ENCODE measurements around the gene C16orf89. TPM values are rescaled to one million over a fixed set of nuclear protein-coding genes. Genes with fewer than 3 reads are reported as not detected.

Gene C16orf89
- total RNA-seq, 1 experiment from 2014 or later, result not detected

DNA sequence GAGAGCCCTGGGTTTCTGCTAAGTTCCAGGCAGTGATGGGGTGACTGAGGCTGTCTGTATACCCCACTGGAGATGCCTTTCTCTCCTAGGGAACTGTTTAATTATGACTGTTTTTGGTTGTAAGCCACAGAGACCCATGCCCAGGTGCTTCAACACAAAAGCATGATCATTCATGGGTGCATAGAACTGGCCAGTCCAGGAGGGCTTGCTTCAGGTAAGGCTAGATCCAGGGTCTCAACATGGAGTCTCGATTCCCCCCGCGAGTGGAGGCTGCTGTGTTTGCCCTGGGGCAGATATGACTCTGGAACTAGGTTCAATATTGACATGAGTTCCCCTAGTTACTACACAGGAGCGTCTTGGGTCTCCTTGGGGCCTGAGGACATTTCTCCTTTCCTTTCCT, 49.9 kb downstream of the C16orf89 start:
- no peaks in the 10 kb centered on the region for H3K27me3 ChIP-seq (replicated peaks; ENCODE audit: control insufficient read depth, insufficient read depth, low read length)
- no peak overlapping the region for H3K27ac Mint-ChIP-seq (ENCODE audit: unreplicated experiment)
- H3K36me3 ChIP-seq (ENCODE audit: control insufficient read depth, insufficient read depth, low read length), result no peaks in the 10 kb centered on the region
- intact Hi-C loops (cut with micrococcal nuclease; ENCODE audit: unreplicated experiment), result no loop called here
- no peaks in the 10 kb centered on the region for H3K4me1 ChIP-seq
- H3K4me1 Mint-ChIP-seq (ENCODE audit: low read depth, unreplicated experiment), result no peaks in the 10 kb centered on the region
- no TSS peak for BruUV-seq (replicated peaks)
- H3K9me3 Mint-ChIP-seq (ENCODE audit: unreplicated experiment), result no peaks in the 10 kb centered on the region
- no peaks in the 10 kb centered on the region for H3K36me3 Mint-ChIP-seq (ENCODE audit: insufficient read depth, unreplicated experiment)
- DNase-seq, result no peak
- H3K4me3 ChIP-seq (ENCODE audit: low read depth, low read length), result no peak overlapping the region
- ChIA-PET POLR2A (no interaction called here), CTCF (no interaction called here)
- TF ChIP-seq, protein P1, sequence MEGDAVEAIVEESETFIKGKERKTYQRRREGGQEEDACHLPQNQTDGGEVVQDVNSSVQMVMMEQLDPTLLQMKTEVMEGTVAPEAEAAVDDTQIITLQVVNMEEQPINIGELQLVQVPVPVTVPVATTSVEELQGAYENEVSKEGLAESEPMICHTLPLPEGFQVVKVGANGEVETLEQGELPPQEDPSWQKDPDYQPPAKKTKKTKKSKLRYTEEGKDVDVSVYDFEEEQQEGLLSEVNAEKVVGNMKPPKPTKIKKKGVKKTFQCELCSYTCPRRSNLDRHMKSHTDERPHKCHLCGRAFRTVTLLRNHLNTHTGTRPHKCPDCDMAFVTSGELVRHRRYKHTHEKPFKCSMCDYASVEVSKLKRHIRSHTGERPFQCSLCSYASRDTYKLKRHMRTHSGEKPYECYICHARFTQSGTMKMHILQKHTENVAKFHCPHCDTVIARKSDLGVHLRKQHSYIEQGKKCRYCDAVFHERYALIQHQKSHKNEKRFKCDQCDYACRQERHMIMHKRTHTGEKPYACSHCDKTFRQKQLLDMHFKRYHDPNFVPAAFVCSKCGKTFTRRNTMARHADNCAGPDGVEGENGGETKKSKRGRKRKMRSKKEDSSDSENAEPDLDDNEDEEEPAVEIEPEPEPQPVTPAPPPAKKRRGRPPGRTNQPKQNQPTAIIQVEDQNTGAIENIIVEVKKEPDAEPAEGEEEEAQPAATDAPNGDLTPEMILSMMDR (IDR thresholded peaks at IDR 0.05; ENCODE audit: insufficient read depth in 1 of 2, low read depth in 1 of 2, low read length in 1 of 2, severe bottlenecking in 1 of 2, unreplicated experiment in 1 of 2), result no peak
- no peaks in the 10 kb centered on the region; the same call in 1 of the 2 replicates for H3K9me3 ChIP-seq
- H3K27me3 Mint-ChIP-seq (ENCODE audit: insufficient read depth, unreplicated experiment), result peaks cover 2% of the 10 kb centered on the region
- no peak overlapping the region for H3K4me3 Mint-ChIP-seq (ENCODE audit: unreplicated experiment)

DNA sequence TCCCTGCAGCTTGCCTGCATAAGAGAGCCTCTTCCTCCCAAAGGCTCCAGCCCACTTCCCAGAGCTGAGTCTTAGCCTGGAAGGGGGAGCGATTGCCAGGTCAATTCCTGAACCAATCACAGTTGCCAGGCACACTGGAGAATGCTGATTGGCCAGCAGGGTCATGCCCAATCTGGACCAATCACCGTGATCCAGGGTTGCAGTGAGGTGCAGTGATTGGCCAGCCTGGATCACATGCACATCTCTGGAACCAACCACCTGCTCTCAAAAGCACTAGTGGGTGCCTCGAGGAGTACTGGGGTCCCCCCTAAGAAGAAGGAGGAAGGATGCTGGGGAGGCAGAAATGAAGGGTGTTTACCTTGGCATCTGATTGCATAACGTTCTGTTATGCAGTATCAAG, 50.4 kb downstream of the C16orf89 start:
- no peak overlapping the region for H3K4me3 ChIP-seq (ENCODE audit: low read depth, low read length)
- no TSS peak for BruUV-seq (replicated peaks)
- H3K27me3 Mint-ChIP-seq (ENCODE audit: insufficient read depth, unreplicated experiment), result peaks cover 2% of the 10 kb centered on the region
- H3K4me1 ChIP-seq, result no peaks in the 10 kb centered on the region
- H3K9me3 Mint-ChIP-seq (ENCODE audit: unreplicated experiment), result no peaks in the 10 kb centered on the region
- H3K27ac Mint-ChIP-seq (ENCODE audit: unreplicated experiment), result no peak overlapping the region
- H3K27me3 ChIP-seq (replicated peaks; ENCODE audit: control insufficient read depth, insufficient read depth, low read length), result no peaks in the 10 kb centered on the region
- DNase-seq, result no peak
- no peaks in the 10 kb centered on the region for H3K36me3 ChIP-seq (ENCODE audit: control insufficient read depth, insufficient read depth, low read length)
- no peak overlapping the region for H3K4me3 Mint-ChIP-seq (ENCODE audit: unreplicated experiment)
- no peaks in the 10 kb centered on the region; the same call in 1 of the 2 replicates for H3K9me3 ChIP-seq
- CTCF ChIA-PET, result no interaction called here
- no peaks in the 10 kb centered on the region for H3K36me3 Mint-ChIP-seq (ENCODE audit: insufficient read depth, unreplicated experiment)
- TF ChIP-seq, protein P1 (IDR thresholded peaks at IDR 0.05; ENCODE audit: insufficient read depth in 1 of 2, low read depth in 1 of 2, low read length in 1 of 2, severe bottlenecking in 1 of 2, unreplicated experiment in 1 of 2), result no peak
- POLR2A ChIA-PET, result no interaction called here
- no peaks in the 10 kb centered on the region for H3K4me1 Mint-ChIP-seq (ENCODE audit: low read depth, unreplicated experiment)
- intact Hi-C loops (cut with micrococcal nuclease; ENCODE audit: unreplicated experiment), result no loop called here

DNA sequence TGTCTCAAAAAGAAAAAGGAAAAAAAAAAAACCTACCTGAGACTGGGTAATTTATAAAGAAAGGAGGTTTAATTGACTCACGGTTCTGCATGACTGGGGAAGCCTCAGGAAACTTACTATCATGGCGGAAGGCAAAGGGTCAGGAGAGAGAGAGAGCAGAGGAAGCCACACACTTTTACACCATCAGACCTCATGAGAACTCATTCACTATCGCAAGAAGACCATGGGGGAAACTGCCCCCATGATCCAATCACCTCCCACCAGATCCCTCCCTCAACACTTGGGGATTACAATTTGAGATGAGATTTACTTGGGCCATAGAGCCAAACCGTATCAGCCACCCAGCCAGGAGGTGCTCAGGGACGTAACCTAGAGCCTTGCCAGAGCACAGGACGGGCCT, 52.9 kb downstream of the C16orf89 start:
- Mint-ChIP-seq H3K9me3 (ENCODE audit: unreplicated experiment) (no peaks in the 10 kb centered on the region), H3K27ac (ENCODE audit: unreplicated experiment) (no peak overlapping the region), H3K4me3 (ENCODE audit: unreplicated experiment) (no peak overlapping the region), H3K27me3 (ENCODE audit: insufficient read depth, unreplicated experiment) (peaks cover 5% of the 10 kb centered on the region), H3K36me3 (ENCODE audit: insufficient read depth, unreplicated experiment) (no peaks in the 10 kb centered on the region), H3K4me1 (ENCODE audit: low read depth, unreplicated experiment) (no peaks in the 10 kb centered on the region)
- no peak overlapping the region for H3K4me3 ChIP-seq (ENCODE audit: low read depth, low read length)
- H3K4me1 ChIP-seq, result no peaks in the 10 kb centered on the region
- no peak for DNase-seq
- BruUV-seq (replicated peaks), result no TSS peak
- no peaks in the 10 kb centered on the region; the same call in 1 of the 2 replicates for H3K9me3 ChIP-seq
- TF ChIP-seq, protein P1 (IDR thresholded peaks at IDR 0.05; ENCODE audit: insufficient read depth in 1 of 2, low read depth in 1 of 2, low read length in 1 of 2, severe bottlenecking in 1 of 2, unreplicated experiment in 1 of 2), result no peak
- CTCF ChIA-PET, result no interaction called here
- intact Hi-C loops (cut with micrococcal nuclease; ENCODE audit: unreplicated experiment), result no loop called here
- POLR2A ChIA-PET, result no interaction called here
- H3K36me3 ChIP-seq (ENCODE audit: control insufficient read depth, insufficient read depth, low read length), result no peaks in the 10 kb centered on the region
- no peaks in the 10 kb centered on the region for H3K27me3 ChIP-seq (replicated peaks; ENCODE audit: control insufficient read depth, insufficient read depth, low read length)
